Amniotic stem cell (primary cell): ENCODE data around the gene GIMAP5.
"Not testable (repeated sequence)": the region's sequence is repeated elsewhere in the genome, so short reads cannot be mapped to it uniquely, and the experiment has no call there.

Experiments
- DNase-seq: peaks from one replicate; lab custom pipeline; 2025; lab: John Stamatoyannopoulos, UW

The GIMAP5 gene

DNA sequence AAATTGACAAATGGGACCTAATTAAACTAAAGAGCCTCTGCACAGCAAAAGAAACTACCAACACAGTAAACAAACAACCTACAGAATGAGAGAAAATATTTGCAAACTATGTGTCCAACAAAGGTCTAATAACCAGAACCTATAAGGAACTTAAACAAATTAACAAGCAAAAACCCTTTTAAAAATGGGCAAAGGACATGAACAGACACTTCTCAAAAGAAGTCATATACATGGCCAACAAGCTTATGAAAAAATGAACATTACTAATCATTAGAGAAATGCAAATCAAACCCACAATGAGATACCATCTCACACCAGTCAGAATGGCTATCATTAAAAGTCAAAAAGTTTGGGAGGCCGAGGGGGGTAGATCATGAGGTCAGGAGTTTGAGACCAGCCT lies 36.9 kb downstream of the GIMAP5 start:
- DNase-seq: not testable (repeated sequence)

DNA sequence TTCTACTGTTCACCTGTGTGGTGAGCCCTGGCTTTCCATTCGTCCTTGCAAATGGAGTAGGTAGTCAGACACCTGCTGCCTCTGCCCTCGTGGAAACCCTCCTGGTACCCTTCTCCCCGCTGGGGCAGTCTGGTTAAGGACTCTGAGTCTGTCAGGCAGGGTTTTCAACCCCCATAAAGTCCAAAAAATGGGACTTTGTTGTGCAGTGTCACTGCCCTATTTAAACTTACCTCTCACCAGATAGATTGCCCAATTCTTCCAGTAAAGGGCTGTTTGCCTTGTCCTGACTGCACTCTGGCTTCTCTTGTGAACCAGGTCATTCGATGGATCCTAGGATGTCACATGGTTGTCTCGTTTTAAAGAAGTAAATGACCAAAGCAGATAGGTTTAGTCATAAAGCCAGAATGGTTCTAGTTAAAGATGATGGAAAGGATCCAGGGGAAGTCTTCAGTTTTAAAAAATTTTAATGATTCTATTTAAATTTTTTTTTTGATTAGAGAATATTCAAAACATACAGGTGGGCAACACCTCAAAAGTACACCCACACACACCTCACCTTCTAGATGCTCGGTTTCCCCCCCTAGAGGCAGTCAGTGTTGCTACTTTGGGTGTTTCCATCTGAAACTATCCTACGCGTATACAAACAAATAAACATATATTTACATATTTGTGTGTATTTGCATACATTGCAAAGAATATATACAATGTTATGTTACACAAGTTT lies 41.0 kb downstream of the GIMAP5 start:
- no peak for DNase-seq

DNA sequence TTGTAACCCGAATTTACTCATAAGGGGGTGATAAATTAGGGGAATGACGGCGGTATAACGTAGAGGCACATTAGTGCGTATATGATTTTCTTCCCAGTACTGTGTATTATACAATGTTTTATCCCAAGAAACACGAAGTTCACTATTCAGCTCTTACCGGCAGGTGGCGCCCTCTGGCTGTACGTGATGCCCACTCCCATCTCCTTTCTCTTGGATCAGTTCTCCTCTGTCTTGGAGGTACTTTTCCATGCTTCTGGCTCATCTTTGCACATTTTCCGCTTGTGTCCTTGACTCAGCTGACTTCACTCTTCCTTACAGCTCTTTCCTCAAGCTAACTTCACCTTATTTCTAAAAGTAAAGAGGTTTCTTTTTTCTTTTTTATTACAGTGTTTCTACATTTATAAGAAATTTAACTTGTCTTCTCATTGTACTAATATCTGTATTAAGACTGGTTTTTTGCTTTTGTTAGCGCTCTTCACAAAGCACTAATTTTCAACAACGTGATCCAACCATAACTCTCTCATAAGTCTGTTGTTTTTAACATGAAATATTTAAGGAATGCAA lies 41.6 kb downstream of the GIMAP5 start:
- peak; percentile 8 for DNase-seq

GRCh38 chr7:150780292-150780691 lies 43.1 kb downstream of the GIMAP5 start:
- DNase-seq: no peak

DNA sequence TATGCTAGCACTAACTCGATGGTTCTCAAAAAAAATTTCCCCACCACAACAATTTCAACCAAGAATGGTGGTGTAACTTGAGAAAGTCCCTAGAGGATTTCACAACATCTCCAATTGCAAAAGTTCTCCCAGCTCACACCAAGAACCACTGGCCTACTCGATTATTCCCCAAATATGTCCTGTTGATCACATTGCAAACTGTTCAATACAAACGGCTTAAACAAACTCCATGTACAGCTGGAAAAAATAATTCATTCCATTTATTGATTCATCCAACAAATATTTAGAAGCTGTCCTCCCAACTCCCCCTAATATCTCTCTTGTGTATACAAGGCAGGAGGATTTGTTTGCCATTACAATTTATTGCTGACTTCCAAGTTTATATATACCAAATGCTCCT lies 43.9 kb downstream of the GIMAP5 start:
- DNase-seq: no peak

DNA sequence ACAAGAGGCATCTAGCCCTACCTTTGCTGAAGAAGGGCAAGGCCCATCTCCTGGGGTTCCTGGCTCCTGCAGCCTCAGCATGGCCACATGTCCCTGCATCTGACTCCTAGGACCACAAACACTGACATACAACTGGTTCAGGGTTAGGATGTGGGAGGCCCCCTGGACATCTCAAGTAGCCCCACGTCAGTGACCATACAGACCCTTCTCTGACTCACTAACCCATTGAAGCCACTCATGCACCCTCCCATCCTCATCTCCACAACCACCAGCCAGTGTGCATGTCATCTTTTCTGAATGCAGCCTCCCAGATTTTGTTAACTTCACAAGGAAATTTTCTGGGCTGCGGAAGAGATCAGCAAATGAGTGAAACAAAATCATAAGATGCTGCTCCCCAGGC lies 44.7 kb downstream of the GIMAP5 start:
- no peak for DNase-seq

DNA sequence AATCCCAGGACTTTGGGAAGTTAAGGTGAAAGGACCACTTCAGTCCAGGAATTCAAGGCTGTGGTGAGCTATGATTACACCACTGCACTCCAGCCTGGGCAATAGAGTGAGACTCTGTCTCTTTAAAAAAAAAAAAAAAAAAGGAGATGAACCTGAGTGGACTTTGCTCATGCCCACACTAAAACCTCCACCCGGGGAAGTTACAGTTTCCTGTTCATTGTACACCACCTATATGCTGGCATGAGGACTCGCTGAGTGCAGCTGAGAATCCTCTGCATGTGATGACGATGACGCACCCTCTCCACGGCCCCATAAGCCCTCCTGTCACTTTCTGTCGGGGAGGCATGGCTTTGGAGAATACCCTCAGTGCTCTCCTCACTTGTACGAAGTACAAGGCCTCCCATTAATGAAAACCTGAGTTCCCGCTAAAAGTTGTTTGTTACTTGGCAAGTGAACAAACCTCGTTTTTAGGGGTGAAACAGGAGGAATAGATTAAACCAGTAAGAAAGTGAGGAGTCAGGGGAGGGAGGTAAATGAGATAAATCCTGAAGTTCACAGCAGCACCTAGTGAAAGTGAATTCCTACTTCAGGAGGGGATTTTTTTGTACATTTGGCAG lies 47.0 kb downstream of the GIMAP5 start:
- no peak for DNase-seq

DNA sequence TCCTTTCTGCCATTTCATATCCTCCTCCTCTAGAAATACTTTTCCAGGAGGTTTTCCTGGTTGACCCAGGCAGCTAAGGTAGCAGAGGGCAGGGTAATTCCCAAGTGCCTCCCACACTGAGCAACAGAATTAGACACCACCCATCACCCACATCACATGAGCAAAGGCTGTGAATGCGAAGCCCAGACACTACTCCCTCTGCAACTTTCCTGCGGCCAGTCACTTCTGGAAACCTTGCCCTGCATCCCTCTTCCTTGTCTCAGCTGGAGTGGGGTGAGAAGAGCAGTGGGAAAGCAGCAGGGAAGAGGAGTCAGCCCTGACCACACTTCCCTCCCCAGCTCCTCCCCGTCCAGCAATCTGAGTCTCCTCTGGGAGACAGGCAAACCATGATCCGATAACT lies 47.7 kb downstream of the GIMAP5 start:
- DNase-seq: no peak

DNA sequence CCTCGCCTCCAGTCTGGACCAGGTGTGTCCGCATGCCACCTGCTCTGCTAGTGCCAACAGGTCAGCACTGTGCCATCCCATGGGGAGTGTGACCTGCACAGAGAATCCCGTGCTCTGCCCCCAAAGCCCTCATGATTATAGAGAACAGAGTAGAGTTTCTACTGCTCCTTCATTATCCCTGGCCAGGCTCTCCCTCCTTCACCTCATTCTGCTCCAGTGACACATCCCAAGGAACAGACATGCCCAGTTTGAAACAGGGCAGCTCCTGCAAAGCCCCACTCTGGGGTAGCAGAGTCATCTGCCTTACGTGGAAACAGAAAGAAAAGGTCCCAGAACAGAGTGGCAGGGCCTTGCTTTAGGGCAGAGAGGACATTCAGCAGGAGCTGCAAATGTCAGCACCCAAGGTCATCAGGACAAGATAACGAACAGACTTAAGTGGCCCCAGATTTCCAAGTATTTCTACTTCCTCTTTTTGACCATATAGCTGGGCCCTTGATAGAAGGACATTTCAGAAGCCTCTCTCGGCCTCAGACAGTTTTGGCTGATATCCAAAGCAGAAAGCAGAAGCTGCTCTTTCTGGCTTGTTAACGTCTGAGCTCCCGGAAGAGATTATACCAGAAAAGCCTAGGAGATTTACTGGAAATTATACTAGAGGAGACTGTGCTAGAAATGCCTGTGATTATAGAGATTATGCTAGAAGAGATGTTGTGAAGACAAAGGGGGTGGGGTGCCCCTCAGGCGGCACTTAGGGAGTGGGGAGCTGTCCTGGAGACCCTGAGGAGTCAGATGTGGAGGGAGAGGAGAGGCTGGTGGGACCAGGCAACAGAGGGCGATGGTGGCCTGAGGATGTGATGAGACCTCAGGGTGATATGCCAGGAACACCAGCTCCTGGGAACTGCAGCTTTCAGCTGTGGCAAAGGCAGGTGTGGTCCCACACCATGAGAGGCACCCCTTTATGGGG lies 50.4 kb downstream of the GIMAP5 start:
- no peak for DNase-seq

DNA sequence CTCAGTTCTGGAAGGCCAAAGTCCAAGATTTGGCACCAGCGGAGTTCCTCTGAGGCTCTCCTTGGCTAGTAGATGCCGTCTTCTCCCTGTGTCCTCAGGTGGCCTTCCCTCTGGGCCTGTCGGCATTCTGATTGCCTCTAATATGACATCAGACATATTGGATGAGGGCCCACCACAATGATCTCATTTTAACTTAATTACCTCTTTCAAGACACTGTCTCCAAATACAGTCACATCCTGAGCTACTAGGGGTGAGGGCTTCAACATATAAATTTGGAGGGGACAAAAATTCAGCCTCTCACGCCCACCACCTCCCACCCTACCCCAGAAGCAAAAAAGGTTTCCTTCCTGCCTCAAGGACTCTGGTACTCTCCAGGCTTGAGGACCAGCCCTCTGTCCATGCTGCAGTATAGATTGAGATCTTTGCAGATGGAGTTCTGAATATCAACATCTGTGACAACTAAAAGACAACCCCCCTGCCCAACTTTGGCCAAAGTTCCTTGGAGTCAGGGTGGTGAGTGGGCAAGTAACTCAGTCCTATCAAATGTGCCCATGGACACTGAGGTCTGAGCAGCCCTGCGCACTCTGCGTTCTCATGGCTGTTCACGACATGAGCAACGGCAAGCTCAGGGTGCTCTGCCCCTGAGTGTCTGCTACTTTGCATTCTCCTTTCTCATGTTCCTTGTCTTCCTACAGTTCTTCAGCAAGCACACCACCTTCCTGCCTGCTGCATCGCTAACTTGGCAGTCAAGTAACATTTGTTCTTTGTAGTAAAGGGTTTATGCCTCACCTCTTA lies 51.5 kb downstream of the GIMAP5 start:
- DNase-seq: no peak

GRCh38 chr7:150790416-150791075 lies 53.3 kb downstream of the GIMAP5 start:
- DNase-seq: no peak

- no peak for DNase-seq
These were observed 54.1 kb downstream of the GIMAP5 start for GRCh38 chr7:150791304-150791703.

DNA sequence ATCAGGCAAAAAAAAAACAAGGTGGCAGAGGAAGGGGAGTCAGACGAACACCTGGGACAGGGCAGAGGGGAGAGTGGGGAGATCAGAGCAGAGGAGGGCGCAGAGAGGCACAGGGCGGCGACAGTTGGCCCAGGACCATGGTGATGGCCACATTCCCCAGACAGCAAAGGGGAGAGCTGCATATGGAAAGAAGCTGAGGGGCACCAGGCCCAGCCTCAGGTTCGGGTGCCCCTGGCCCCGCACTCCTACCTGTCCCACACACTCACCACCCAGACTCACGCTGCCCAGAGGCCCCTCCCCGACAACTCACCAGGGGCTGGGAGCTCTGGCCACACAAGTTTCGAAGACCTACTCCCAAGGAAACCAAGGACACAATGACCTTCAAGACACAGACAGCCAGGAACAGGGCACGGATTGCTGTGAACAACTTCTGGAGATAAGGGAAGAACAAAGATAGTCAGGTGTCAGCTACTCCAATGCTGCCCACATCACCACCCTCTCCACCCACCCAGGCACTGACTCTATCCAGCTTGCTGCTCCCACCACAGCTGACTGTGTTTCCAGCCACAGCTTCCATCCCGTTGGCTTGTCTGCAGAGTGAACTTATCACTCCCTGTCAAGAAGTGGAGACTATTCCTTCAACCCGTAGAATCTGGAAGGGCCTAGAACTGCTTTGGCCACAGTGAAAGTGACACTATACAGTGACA lies 54.7 kb downstream of the GIMAP5 start:
- DNase-seq: no peak
